ENCODE measurements around the gene TMEM164.

The TMEM164 gene

DNA sequence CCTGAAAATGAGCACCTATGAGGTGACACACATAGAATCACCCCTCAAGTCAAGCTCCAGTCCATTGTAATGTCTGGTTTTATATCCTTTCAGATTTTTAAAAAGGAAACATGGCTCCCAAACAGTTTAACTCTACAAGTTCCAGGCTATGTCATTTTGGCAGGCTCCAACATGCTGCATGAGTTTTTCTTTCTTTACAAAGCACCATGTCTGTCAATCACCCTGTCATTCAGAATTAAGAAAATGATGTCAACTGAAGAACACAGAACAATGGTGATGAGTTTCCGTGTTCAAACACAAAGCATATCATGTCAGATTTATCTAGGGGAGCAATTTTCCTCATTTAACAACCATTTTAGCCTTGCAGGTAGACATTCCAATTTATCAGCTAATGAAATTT lies 208.4 kb downstream of the TMEM164 start:
- no peaks in the 10 kb centered on the region for H3K9me3 ChIP-seq (ENCODE audit: control insufficient read depth, insufficient read depth, low read length)
- peaks cover 17% of the 10 kb centered on the region for H3K4me1 ChIP-seq (ENCODE audit: control insufficient read depth, insufficient read depth, low read length)
- peaks cover 4% of the 10 kb centered on the region; the same call in 1 of the 2 replicates for H3K36me3 ChIP-seq (ENCODE audit: control insufficient read depth, insufficient read depth, low read length)
- no peak overlapping the region for H3K9ac ChIP-seq (ENCODE audit: low read depth, low read length)
- no peak overlapping the region for H3K4me3 ChIP-seq (ENCODE audit: low read depth, low read length)
- no peak overlapping the region for H3K27ac ChIP-seq (ENCODE audit: low read depth, low read length)
- H3K27me3 ChIP-seq (ENCODE audit: control insufficient read depth, insufficient read depth, low read length) = peaks cover 3% of the 10 kb centered on the region; the same call in 1 of the 2 replicates

DNA sequence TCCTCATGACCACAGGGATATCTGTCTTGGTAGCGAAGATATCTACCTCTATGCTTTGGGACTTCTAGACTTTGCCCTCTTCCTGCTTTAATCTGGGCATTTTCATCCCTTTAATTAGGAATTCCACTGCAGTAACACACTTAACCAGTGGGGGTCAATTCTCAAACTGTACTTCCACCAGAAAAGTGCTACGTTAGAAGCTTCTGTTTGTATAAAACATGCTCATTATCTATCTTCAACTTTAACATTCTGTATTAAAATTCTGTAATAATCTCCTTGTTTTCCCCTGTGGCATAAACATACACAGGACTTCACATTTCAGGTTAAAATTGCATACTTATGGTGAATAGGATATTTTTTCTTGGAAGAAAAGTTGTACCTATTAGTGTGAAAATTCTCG lies 209.4 kb downstream of the TMEM164 start:
- no peak overlapping the region for H3K9ac ChIP-seq (ENCODE audit: low read depth, low read length)
- H3K9me3 ChIP-seq (ENCODE audit: control insufficient read depth, insufficient read depth, low read length) = no peaks in the 10 kb centered on the region
- peaks cover 17% of the 10 kb centered on the region for H3K4me1 ChIP-seq (ENCODE audit: control insufficient read depth, insufficient read depth, low read length)
- H3K36me3 ChIP-seq (ENCODE audit: control insufficient read depth, insufficient read depth, low read length) = peaks cover 4% of the 10 kb centered on the region; the same call in 1 of the 2 replicates
- H3K27ac ChIP-seq (ENCODE audit: low read depth, low read length) = no peak overlapping the region
- H3K27me3 ChIP-seq (ENCODE audit: control insufficient read depth, insufficient read depth, low read length) = peaks cover 3% of the 10 kb centered on the region; the same call in 1 of the 2 replicates
- no peak overlapping the region for H3K4me3 ChIP-seq (ENCODE audit: low read depth, low read length)

DNA sequence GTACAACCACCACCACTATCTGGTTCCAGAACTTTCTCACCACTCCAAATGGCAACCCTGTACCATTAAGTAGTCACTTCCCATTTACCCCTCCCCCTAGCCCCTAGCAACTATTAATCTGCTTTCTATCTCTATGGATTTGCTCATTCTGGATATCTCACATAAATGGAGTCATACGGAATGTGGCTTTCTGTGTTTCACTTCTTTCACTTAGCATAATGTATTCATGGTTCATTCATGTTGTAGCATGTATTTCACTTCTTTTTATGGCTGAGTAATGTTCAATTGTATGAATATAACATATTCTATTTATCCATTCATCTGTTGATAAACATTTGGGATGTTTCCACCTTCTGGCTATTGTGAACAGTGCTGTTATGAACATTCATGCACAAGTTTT lies 210.3 kb downstream of the TMEM164 start:
- Histone ChIP-seq H3K9me3 (ENCODE audit: control insufficient read depth, insufficient read depth, low read length) (no peaks in the 10 kb centered on the region), H3K27me3 (ENCODE audit: control insufficient read depth, insufficient read depth, low read length) (peaks cover 3% of the 10 kb centered on the region; the same call in 1 of the 2 replicates), H3K27ac (ENCODE audit: low read depth, low read length) (no peak overlapping the region), H3K9ac (ENCODE audit: low read depth, low read length) (no peak overlapping the region), H3K36me3 (ENCODE audit: control insufficient read depth, insufficient read depth, low read length) (peaks cover 4% of the 10 kb centered on the region; the same call in 1 of the 2 replicates), H3K4me1 (ENCODE audit: control insufficient read depth, insufficient read depth, low read length) (peaks cover 17% of the 10 kb centered on the region), H3K4me3 (ENCODE audit: low read depth, low read length) (no peak overlapping the region)

DNA sequence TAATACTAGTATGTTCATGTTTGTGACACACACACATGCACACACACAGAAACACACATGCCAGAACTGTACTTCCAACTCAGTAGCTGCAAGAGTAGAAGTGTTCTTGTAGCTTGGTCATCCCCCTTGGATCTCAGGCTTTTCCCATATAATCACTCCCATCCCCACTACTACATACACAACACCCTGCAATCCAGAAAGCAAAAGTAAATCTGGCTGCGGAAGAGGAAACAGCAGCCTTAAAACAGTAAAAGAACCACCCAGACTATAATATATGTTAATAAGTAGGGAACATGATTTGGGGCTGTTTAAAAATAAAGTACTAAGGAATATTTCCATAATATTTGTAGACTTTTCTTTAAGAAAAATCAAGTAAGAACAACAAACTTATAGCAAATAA lies 211.8 kb downstream of the TMEM164 start:
- Histone ChIP-seq H3K36me3 (ENCODE audit: control insufficient read depth, insufficient read depth, low read length) (peaks cover 4% of the 10 kb centered on the region; the same call in 1 of the 2 replicates), H3K4me3 (ENCODE audit: low read depth, low read length) (no peak overlapping the region), H3K9ac (ENCODE audit: low read depth, low read length) (no peak overlapping the region), H3K9me3 (ENCODE audit: control insufficient read depth, insufficient read depth, low read length) (no peaks in the 10 kb centered on the region), H3K27me3 (ENCODE audit: control insufficient read depth, insufficient read depth, low read length) (peaks cover 3% of the 10 kb centered on the region), H3K27ac (ENCODE audit: low read depth, low read length) (no peak overlapping the region), H3K4me1 (ENCODE audit: control insufficient read depth, insufficient read depth, low read length) (peaks cover 17% of the 10 kb centered on the region)

DNA sequence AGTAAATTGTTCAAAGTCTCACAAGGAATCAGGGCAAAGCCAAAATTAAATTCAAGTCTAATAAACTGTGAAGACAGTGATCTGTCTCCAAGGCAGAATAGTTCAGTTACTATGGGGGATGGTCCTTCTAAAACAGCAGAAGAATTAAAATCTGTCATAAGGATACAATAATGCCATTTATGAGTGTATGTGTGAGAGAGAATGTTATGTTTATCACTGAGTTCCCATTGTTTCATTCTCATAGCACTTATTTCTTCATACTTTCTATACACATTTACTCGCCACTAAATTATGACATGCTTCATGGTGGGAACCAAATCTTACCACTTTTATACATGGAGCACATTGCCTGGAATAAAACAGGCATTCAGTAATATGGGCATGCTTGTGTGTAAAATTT lies 212.5 kb downstream of the TMEM164 start:
- peaks cover 14% of the 10 kb centered on the region for H3K4me1 ChIP-seq (ENCODE audit: control insufficient read depth, insufficient read depth, low read length)

DNA sequence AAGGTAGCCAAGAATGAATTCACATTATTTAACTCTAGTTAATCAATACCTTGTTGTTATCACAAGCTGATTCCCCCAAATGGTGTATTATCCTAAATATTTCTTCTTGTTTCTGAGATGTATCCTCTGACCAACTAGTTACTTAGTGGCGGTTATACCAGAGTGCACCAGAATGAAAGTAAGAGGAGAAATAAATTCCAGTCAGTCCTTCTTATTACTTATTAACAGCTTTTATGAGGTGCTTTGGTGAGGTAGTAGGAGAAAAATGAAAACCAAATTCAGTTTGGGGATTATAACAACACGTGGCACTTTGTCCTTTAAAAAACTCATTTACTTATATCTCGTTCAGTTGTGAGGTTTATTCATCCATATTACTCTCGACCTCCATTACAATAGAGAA lies 213.1 kb downstream of the TMEM164 start:
- peaks cover 8% of the 10 kb centered on the region; the same call in 1 of the 2 replicates for H3K4me1 ChIP-seq (ENCODE audit: control insufficient read depth, insufficient read depth, low read length)
- no peaks in the 10 kb centered on the region for H3K9me3 ChIP-seq (ENCODE audit: control insufficient read depth, insufficient read depth, low read length)
- H3K27me3 ChIP-seq (ENCODE audit: control insufficient read depth, insufficient read depth, low read length) = peaks cover 3% of the 10 kb centered on the region
- H3K9ac ChIP-seq (ENCODE audit: low read depth, low read length) = no peak overlapping the region
- no peak overlapping the region for H3K4me3 ChIP-seq (ENCODE audit: low read depth, low read length)
- H3K36me3 ChIP-seq (ENCODE audit: control insufficient read depth, insufficient read depth, low read length) = peaks cover 4% of the 10 kb centered on the region; the same call in 1 of the 2 replicates
- no peak overlapping the region for H3K27ac ChIP-seq (ENCODE audit: low read depth, low read length)

More for the DNA sequence above, 212.5 kb downstream of the TMEM164 start:
- peaks cover 3% of the 10 kb centered on the region for H3K27me3 ChIP-seq (ENCODE audit: control insufficient read depth, insufficient read depth, low read length)
- H3K9ac ChIP-seq (ENCODE audit: low read depth, low read length) = no peak overlapping the region
- no peak overlapping the region for H3K27ac ChIP-seq (ENCODE audit: low read depth, low read length)
- H3K4me3 ChIP-seq (ENCODE audit: low read depth, low read length) = no peak overlapping the region
- no peaks in the 10 kb centered on the region for H3K9me3 ChIP-seq (ENCODE audit: control insufficient read depth, insufficient read depth, low read length)
- peaks cover 4% of the 10 kb centered on the region; the same call in 1 of the 2 replicates for H3K36me3 ChIP-seq (ENCODE audit: control insufficient read depth, insufficient read depth, low read length)

DNA sequence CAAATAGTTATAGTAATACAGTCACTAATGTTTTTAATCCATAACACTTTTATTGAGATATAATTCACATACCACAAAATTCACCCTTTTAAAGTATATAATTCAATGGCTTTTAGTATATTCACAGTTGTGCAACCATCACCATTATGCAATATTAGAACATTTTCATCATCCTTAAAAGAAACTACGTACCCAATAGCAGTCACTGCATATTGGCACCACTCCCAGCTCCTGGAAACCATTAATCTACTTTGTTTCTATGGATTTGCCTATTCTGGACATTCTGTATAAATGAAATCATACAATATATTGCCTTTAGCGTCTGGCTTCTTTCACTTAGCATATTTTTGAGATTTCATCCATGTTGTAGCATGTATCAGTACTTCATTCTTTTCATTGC lies 215.7 kb downstream of the TMEM164 start:
- Histone ChIP-seq H3K4me3 (ENCODE audit: low read depth, low read length) (no peak overlapping the region), H3K4me1 (ENCODE audit: control insufficient read depth, insufficient read depth, low read length) (peaks cover 4% of the 10 kb centered on the region; the same call in 1 of the 2 replicates), H3K27ac (ENCODE audit: low read depth, low read length) (no peak overlapping the region), H3K27me3 (ENCODE audit: control insufficient read depth, insufficient read depth, low read length) (no peaks in the 10 kb centered on the region; the same call in none of the 2 replicates), H3K9me3 (ENCODE audit: control insufficient read depth, insufficient read depth, low read length) (no peaks in the 10 kb centered on the region), H3K36me3 (ENCODE audit: control insufficient read depth, insufficient read depth, low read length) (peaks cover 4% of the 10 kb centered on the region; the same call in 1 of the 2 replicates), H3K9ac (ENCODE audit: low read depth, low read length) (no peak overlapping the region)

DNA sequence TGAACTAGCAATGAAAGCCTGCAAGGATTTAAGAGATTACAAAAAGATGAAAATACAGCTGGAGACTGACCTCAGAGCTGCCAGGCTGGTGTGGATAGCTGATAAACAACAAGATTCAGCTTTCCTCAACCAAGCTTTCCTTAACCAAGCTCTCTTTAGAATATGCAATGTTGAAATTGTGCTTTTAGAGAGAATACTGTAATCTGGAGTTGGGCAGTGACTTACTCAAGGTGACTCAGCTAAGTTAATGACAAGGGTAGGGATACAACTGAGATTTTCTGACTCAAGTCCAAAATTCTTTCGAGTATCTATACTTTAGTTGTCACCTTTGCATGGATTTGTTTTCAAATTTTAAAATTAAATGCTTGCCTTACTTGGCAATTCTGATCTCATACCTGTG lies 217.0 kb downstream of the TMEM164 start:
- peaks cover 4% of the 10 kb centered on the region; the same call in 1 of the 2 replicates for H3K4me1 ChIP-seq (ENCODE audit: control insufficient read depth, insufficient read depth, low read length)
- H3K4me3 ChIP-seq (ENCODE audit: low read depth, low read length) = no peak overlapping the region
- H3K9me3 ChIP-seq (ENCODE audit: control insufficient read depth, insufficient read depth, low read length) = no peaks in the 10 kb centered on the region
- H3K36me3 ChIP-seq (ENCODE audit: control insufficient read depth, insufficient read depth, low read length) = peaks cover 4% of the 10 kb centered on the region; the same call in 1 of the 2 replicates
- H3K27me3 ChIP-seq (ENCODE audit: control insufficient read depth, insufficient read depth, low read length) = no peaks in the 10 kb centered on the region; the same call in none of the 2 replicates
- H3K27ac ChIP-seq (ENCODE audit: low read depth, low read length) = no peak overlapping the region
- no peak overlapping the region for H3K9ac ChIP-seq (ENCODE audit: low read depth, low read length)

DNA sequence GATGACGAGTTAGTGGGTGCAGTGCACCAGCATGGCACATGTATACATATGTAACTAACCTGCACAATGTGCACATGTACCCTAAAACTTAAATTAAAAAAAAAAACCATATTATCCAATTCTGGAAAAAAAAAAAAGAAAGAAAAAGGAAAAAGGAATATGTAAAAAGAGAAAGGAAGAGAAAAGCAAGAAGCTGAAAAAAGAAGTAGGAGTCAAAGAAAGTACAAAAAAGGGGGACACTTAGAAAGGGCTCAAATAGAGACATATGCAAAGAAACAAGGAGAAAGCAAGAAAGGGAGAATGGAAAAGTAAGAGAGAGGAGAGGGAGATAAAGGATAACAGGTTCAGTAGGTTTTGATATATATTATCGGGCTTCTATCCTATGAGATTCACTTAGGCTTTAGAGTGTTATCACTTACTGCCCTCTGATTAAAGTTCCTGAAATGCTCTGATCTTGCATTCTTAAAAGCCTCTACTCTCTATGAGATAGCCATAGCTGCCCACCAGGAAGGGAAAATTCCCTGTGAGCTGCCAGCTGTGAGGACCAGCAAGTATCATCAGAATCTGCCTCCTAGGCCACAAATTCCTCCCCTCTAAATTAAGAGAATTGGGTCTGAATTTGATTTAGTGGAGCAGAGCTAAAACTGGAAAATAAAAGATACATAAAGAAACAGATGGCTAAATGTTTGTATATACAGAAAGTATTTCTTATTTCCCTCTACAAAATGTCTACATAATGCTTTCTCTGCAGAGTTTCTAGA lies 219.8 kb downstream of the TMEM164 start:
- Histone ChIP-seq H3K27ac (ENCODE audit: low read depth, low read length) (no peak overlapping the region), H3K4me3 (ENCODE audit: low read depth, low read length) (no peak overlapping the region)

DNA sequence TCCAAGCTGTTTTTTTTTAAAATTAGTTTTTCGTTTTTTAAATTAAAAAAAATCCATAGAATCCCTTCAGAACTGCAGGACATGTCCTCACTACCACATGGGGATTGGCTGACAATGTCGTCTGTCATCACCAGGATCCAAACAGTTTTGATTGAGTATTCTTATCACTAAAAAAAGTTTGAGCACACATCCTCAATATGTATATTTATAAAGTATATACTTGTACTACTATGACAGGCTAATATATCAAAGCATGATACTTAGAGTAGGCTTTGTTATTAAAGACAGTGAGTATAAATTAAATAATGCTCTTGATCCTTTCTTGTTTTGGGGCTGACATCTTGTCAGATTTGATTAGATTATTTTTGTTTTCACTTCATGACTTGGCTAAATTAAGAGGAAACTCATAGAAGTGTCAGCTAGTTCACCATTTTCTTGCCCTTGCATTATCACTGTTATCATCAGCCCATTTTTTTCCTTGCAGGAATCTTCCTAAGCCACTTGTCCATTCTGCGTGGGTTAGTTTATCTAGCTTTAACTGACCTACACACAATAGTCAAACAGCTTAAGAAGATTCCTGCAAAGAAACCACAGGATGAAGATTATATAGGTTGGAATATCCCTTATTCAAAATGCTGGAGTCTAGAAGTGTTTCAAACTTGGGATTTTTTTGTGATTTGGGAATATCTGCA lies 222.2 kb downstream of the TMEM164 start:
- H3K27me3 ChIP-seq (ENCODE audit: control insufficient read depth, insufficient read depth, low read length) = no peaks in the 10 kb centered on the region; the same call in none of the 2 replicates
- no peaks in the 10 kb centered on the region for H3K36me3 ChIP-seq (ENCODE audit: control insufficient read depth, insufficient read depth, low read length)
- H3K27ac ChIP-seq (ENCODE audit: low read depth, low read length) = no peak overlapping the region
- H3K4me1 ChIP-seq (ENCODE audit: control insufficient read depth, insufficient read depth, low read length) = peaks cover 7% of the 10 kb centered on the region
- no peak overlapping the region for H3K9ac ChIP-seq (ENCODE audit: low read depth, low read length)
- H3K9me3 ChIP-seq (ENCODE audit: control insufficient read depth, insufficient read depth, low read length) = no peaks in the 10 kb centered on the region
- no peak overlapping the region for H3K4me3 ChIP-seq (ENCODE audit: low read depth, low read length)

More for the DNA sequence above, 219.8 kb downstream of the TMEM164 start:
- Histone ChIP-seq H3K9me3 (ENCODE audit: control insufficient read depth, insufficient read depth, low read length) (no peaks in the 10 kb centered on the region), H3K27me3 (ENCODE audit: control insufficient read depth, insufficient read depth, low read length) (no peaks in the 10 kb centered on the region; the same call in none of the 2 replicates), H3K36me3 (ENCODE audit: control insufficient read depth, insufficient read depth, low read length) (no peaks in the 10 kb centered on the region), H3K4me1 (ENCODE audit: control insufficient read depth, insufficient read depth, low read length) (peaks cover 9% of the 10 kb centered on the region; the same call in 1 of the 2 replicates), H3K9ac (ENCODE audit: low read depth, low read length) (no peak overlapping the region)

DNA sequence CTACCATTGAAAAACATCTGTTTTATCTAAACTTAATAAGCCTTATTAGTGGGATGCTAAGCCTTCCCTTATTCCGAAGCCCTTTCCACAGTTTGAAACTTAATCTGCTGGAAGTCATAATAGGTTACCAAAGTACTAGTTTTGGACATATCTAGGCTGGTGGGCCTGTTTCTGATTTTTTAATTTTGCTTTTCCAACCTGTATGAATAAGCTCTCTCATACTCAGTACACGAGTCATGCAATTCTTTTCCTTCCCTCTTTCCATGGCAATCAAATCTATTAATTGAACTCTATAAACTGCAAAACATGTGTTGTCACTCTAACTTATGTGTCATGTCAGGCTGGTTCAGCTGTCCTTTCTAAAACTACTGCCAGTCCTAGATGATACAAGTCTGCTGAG lies 224.0 kb downstream of the TMEM164 start:
- Histone ChIP-seq H3K4me1 (ENCODE audit: control insufficient read depth, insufficient read depth, low read length) (peaks cover 6% of the 10 kb centered on the region), H3K36me3 (ENCODE audit: control insufficient read depth, insufficient read depth, low read length) (no peaks in the 10 kb centered on the region), H3K9me3 (ENCODE audit: control insufficient read depth, insufficient read depth, low read length) (no peaks in the 10 kb centered on the region), H3K27me3 (ENCODE audit: control insufficient read depth, insufficient read depth, low read length) (no peaks in the 10 kb centered on the region; the same call in none of the 2 replicates), H3K27ac (ENCODE audit: low read depth, low read length) (no peak overlapping the region), H3K9ac (ENCODE audit: low read depth, low read length) (no peak overlapping the region), H3K4me3 (ENCODE audit: low read depth, low read length) (no peak overlapping the region)

Measured in HUES48 (cell line).